Measurements from ENCODE around the gene CAMKV. TPM values are rescaled to one million over a fixed set of nuclear protein-coding genes. Genes with fewer than 3 reads are reported as not detected.

Gene CAMKV
- total RNA-seq, 1 donor from 2014 or later: not detected

- DNase-seq (ENCODE audit: low read depth): no peak
- no peak for TF ChIP-seq CTCF (conservative IDR thresholded peaks at IDR 0.05; ENCODE audit: low read depth, low read length)
- no peak overlapping the region for H3K4me3 ChIP-seq (ENCODE audit: low read depth, low read length)
These were observed 19.6 kb upstream of the CAMKV start for GRCh38 chr3:49889296-49889695.

DNA sequence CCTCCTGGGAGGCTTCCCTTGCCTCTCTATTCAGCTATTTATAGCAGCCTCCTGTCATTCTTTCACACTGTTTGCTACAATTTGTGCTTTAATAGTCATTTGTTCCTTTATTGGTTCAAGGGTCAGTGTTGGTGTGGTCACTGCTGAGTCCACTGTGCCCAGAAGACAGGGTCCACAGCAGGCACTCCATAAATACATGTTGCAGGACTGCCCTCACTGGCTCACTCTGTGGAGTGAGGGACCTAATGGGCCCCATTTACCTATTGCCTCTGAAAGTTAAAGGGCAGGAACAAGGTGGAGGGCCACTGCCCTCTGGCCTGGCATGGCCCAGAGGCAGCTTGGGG lies 17.2 kb upstream of the CAMKV start:
- no peak for TF ChIP-seq CTCF (conservative IDR thresholded peaks at IDR 0.05; ENCODE audit: low read depth, low read length)
- no peak for DNase-seq (ENCODE audit: low read depth)
- no peak overlapping the region for H3K4me3 ChIP-seq (ENCODE audit: low read depth, low read length)

DNA sequence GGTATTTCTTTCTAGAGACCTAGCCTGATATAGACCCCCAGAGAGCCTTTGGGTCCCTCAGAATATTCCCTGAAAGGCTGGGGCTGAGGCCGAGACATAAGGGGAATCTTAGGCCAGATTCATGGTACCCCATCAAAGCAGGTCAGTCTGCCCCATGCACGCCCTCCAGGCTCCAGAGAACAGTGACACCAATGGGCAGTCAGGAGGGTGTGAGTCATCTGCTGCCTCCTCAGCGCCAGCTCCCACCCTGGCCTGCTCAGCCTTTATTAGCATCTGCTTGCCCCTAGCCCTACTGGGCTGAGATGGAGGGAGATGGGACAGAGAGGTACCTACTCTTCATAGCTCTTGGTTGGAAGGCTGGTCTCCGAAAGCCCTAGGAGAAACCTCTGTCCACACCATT lies 14.3 kb upstream of the CAMKV start:
- no peak for DNase-seq (ENCODE audit: low read depth)
- no peak for TF ChIP-seq CTCF (conservative IDR thresholded peaks at IDR 0.05; ENCODE audit: low read depth, low read length)
- H3K4me3 ChIP-seq (ENCODE audit: low read depth, low read length): no peak overlapping the region

GRCh38 chr3:49882166-49882565 lies 12.5 kb upstream of the CAMKV start:
- no peak for TF ChIP-seq CTCF (conservative IDR thresholded peaks at IDR 0.05; ENCODE audit: low read depth, low read length)
- DNase-seq (ENCODE audit: low read depth): no peak
- H3K4me3 ChIP-seq (ENCODE audit: low read depth, low read length): no peak overlapping the region

DNA sequence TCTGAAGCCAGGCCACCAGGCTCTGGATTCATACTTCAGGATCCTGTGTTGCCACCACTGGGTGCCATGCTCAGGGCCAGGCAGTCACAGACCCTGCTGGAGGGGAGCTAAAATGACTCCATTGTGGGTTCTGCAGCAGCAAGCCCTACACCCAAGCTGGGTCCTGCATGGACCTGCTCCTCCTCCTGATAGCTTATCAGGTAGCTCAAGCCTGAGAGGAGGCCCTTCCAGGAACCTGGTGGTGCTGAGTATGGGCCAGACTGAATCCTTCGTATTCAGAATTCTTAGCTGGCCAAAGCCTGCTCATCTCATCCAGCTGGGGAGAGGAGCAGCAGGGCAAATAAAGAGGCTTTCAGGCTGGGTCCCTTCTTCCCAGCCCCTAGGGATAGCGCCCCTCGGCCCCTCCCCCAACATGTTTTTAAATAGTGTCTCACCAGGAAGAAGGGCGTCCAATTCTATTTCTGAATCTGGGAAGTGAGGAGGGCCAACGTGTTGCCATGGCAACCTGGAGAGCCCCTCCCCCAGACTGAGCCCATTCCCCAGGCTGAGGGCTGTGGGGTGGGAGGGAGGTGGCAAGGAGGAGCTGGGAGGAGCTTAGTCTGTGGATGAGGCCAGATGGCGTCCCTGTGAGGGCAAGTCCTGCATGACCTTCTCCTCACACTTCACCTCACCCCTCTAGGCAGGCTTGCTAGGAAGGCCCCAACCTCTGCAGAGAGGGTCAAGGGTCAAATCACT lies 11.0 kb upstream of the CAMKV start:
- DNase-seq (ENCODE audit: low read depth): no peak
- no peak overlapping the region for H3K4me3 ChIP-seq (ENCODE audit: low read depth, low read length)
- no peak for TF ChIP-seq CTCF (conservative IDR thresholded peaks at IDR 0.05; ENCODE audit: low read depth, low read length)

DNA sequence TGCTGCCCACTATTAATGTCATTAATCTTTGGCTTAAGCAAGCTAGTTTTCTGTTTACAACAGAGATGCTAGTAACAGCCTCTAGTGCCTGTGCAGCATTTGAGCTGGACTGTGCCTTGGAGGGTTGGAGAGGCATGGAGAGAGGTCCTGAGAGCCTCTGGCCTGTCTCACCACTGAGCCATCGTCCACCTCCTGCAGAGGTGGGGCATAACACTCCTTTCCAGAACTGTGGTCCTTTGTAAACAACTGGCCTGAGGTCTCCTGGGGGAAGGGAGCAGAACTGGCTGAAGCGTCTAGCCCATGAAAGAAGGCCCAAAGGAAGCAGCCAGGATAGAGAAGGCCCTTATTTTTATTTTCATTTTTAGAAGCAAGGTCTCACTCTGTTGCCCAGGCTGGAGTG lies 10.0 kb upstream of the CAMKV start:
- no peak for DNase-seq (ENCODE audit: low read depth)
- no peak for TF ChIP-seq CTCF (conservative IDR thresholded peaks at IDR 0.05; ENCODE audit: low read depth, low read length)
- no peak overlapping the region for H3K4me3 ChIP-seq (ENCODE audit: low read depth, low read length)

DNA sequence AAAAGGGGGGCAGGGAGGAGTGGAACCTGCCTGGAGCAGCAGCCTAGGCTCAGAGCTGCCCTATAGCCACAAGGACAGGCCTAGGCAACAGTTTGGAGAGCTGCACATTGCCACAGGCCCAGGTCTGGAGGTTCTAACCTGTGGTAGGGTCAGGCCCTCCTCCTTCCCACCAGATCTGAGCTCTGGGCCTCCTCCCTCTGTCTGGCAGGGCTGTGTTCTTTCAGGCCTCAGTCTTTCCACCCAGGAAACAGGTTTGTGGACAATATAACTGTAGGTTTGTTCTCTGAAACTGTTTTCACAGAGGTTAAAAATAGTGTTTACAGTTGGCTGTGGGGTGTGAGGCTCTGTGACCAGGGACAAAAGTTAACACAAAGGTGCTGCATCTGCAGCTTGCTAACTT lies 9.0 kb upstream of the CAMKV start:
- DNase-seq (ENCODE audit: low read depth): no peak
- TF ChIP-seq CTCF (conservative IDR thresholded peaks at IDR 0.05; ENCODE audit: low read depth, low read length): no peak
- H3K4me3 ChIP-seq (ENCODE audit: low read depth, low read length): no peak overlapping the region

Data from epithelial cell of proximal tubule (primary cell).